ENCODE data around the gene GK. TPM values are rescaled to one million over a fixed set of nuclear protein-coding genes. Genes with fewer than 3 reads are reported as not detected.
"Not testable (repeated sequence)": the region's sequence is repeated elsewhere in the genome, so short reads cannot be mapped to it uniquely, and the experiment has no call there.

GK gene
- total RNA-seq, 2 experiments from 2014 or later, result 12.5 to 13.2 TPM

- DNase-seq, result no peak
These were observed 8.0 kb downstream of the GK start for GRCh38 chrX:30661228-30661627.

DNA sequence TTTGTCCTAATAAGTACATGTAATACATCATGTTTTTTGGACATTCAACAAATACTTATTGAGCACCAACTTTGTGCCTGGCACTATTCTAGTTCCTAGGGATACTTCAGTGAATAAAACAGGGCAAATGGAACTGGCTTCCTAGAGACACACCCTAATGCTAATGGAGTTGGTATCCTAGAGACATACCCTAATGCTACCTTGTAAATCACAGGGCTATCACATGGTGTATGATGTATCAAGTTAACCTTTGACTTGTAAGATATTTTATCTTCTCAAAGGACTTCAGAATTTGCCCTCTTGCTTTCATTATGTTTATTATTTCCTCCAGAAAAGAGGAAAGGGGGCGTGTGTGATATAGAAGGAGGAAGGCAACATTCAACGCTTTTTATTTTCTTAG, 10.1 kb downstream of the GK start:
- DNase-seq, result no peak
- POLR2A ChIA-PET, result no interaction called here
- Mint-ChIP-seq H3K4me1 (peaks cover 5% of the 10 kb centered on the region), H3K9me3 (no peaks in the 10 kb centered on the region), H3K36me3 (peaks cover 8% of the 10 kb centered on the region), H3K27ac (no peak overlapping the region), H3K27me3 (no peaks in the 10 kb centered on the region), H3K4me3 (no peak overlapping the region)
- no peak for ATAC-seq (ENCODE audit: low read depth)

More at GRCh38 chrX:30661228-30661627, 8.0 kb downstream of the GK start:
- ATAC-seq (ENCODE audit: low read depth), result no peak
- POLR2A ChIA-PET, result no interaction called here
- Mint-ChIP-seq H3K4me3 (no peak overlapping the region), H3K27me3 (no peaks in the 10 kb centered on the region), H3K9me3 (no peaks in the 10 kb centered on the region), H3K27ac (no peak overlapping the region), H3K36me3 (peaks cover 5% of the 10 kb centered on the region), H3K4me1 (peaks cover 8% of the 10 kb centered on the region)

DNA sequence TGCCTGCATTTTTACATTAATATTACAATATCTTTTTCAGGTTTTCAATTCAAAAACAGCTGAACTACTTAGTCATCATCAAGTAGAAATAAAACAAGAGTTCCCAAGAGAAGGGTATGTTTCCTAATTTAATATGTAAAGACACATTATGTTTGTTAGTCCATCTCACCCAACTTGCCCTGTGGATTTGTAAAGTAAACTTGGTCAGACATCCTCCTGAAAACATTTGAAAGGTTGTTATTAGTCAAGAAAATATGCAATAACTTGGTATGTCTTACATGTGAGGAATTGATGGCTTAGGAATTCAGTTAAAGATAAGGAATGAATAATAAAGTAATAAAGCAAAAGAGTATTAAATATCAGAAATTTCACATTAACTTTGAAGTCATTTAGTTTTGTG, 12.2 kb downstream of the GK start:
- ATAC-seq (ENCODE audit: low read depth), result no peak

GRCh38 chrX:30666094-30666493, 12.9 kb downstream of the GK start:
- no peak for DNase-seq
- Mint-ChIP-seq H3K27ac (no peak overlapping the region), H3K36me3 (peaks cover 20% of the 10 kb centered on the region), H3K9me3 (no peaks in the 10 kb centered on the region), H3K27me3 (no peaks in the 10 kb centered on the region), H3K4me1 (peaks cover 1% of the 10 kb centered on the region), H3K4me3 (no peak overlapping the region)
- ATAC-seq (ENCODE audit: low read depth), result no peak
- POLR2A ChIA-PET, result no interaction called here

More for the DNA sequence above, 12.2 kb downstream of the GK start:
- Mint-ChIP-seq H3K4me3 (no peak overlapping the region), H3K27me3 (no peaks in the 10 kb centered on the region), H3K9me3 (no peaks in the 10 kb centered on the region), H3K36me3 (peaks cover 17% of the 10 kb centered on the region), H3K4me1 (peaks cover 2% of the 10 kb centered on the region), H3K27ac (no peak overlapping the region)
- no peak for DNase-seq
- POLR2A ChIA-PET, result no interaction called here

- Mint-ChIP-seq H3K36me3 (peaks cover 20% of the 10 kb centered on the region), H3K4me3 (no peak overlapping the region), H3K4me1 (no peaks in the 10 kb centered on the region), H3K27ac (no peak overlapping the region), H3K27me3 (no peaks in the 10 kb centered on the region), H3K9me3 (no peaks in the 10 kb centered on the region)
- DNase-seq (no peak), ATAC-seq (ENCODE audit: low read depth) (no peak)
- POLR2A ChIA-PET, result no interaction called here
These were observed 15.4 kb downstream of the GK start for GRCh38 chrX:30668581-30668980.

- H3K4me3 Mint-ChIP-seq, H3K27me3 Mint-ChIP-seq: not testable (repeated sequence)
- POLR2A ChIA-PET, result interaction anchor here (1.5 kb wide), 1 partner anchor 13 kb away, joined by 4 read pairs; no protein-coding TSS in a partner anchor
These were observed 18.0 kb downstream of the GK start for GRCh38 chrX:30671189-30671588.

GRCh38 chrX:30673127-30673796, 20.0 kb downstream of the GK start:
- no peak for ATAC-seq (ENCODE audit: low read depth)
- Mint-ChIP-seq H3K36me3 (peaks cover 23% of the 10 kb centered on the region), H3K27me3 (no peaks in the 10 kb centered on the region), H3K4me3 (no peak overlapping the region), H3K27ac (no peak overlapping the region), H3K4me1 (no peaks in the 10 kb centered on the region), H3K9me3 (no peaks in the 10 kb centered on the region)
- DNase-seq, result no peak
- POLR2A ChIA-PET, result no interaction called here

More at GRCh38 chrX:30671189-30671588, 18.0 kb downstream of the GK start:
- not testable (repeated sequence) for H3K27ac Mint-ChIP-seq; ATAC-seq (ENCODE audit: low read depth); H3K9me3 Mint-ChIP-seq; H3K4me1 Mint-ChIP-seq; DNase-seq
- peaks cover 20% of the 10 kb centered on the region for H3K36me3 Mint-ChIP-seq

DNA sequence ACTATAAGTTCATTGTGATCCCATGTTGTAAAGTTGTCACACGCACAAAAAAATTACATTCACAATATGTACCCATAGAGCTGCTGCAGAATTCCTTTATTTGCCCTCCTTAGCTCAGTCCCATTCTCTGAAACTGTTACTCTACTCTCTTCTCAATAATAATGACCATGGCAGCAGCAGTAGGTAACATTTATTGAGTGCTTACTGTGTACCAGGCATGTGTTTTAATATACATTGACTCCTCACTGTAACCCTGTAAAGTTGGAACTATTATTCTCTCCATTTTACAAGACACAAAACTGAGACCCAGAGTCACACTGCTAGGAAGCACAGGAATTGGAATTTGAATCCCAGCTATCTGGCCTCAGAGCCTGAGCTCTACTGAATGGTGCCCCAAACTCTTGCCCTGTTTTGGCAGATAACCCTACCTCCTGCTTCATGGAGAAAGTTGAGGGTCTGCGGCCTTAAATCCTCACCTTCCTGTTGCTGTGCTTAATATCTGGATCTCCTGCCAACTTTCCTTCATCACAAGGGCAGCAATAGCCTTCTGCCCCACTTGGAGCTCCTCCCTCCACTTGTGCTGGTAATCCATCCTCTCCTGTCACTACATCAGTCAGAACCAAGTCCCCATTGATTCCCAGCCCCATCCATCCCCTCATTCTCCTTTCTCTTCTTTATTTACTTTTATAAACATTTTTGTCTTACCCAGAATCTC, 20.8 kb downstream of the GK start:
- POLR2A ChIA-PET, result no interaction called here

DNA sequence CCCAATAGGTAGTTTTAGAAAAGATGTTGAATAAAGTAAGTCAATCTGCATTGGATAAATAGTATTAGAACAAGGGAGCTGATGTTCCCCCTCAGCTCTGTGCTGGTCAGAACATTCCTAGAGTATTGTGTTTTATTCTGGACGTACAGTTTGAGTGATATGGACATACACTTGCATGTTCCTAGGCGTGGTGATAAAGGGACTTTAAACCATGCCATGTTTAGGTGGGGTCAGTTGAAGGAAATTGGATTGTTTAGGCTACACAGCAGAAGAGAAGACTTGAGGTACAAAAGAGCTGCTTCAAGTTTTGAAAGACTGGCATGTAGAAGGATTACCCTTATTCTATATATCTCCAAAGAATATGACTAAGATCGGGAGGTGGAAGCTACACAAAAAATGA, 21.6 kb downstream of the GK start:
- peaks cover 19% of the 10 kb centered on the region for H3K36me3 Mint-ChIP-seq
- H3K4me3 Mint-ChIP-seq, result no peak overlapping the region
- H3K4me1 Mint-ChIP-seq, result no peaks in the 10 kb centered on the region
- DNase-seq (no peak), ATAC-seq (ENCODE audit: low read depth) (no peak)
- no peak overlapping the region for H3K27ac Mint-ChIP-seq
- no peaks in the 10 kb centered on the region for H3K27me3 Mint-ChIP-seq
- POLR2A ChIA-PET, result no interaction called here
- no peaks in the 10 kb centered on the region for H3K9me3 Mint-ChIP-seq

More for the DNA sequence above, 20.8 kb downstream of the GK start:
- no peaks in the 10 kb centered on the region for H3K4me1 Mint-ChIP-seq
- H3K36me3 Mint-ChIP-seq, result peaks cover 16% of the 10 kb centered on the region
- H3K27me3 Mint-ChIP-seq, result no peaks in the 10 kb centered on the region
- ATAC-seq (ENCODE audit: low read depth), result no peak
- H3K27ac Mint-ChIP-seq, result no peak overlapping the region
- DNase-seq, result no peak
- no peak overlapping the region for H3K4me3 Mint-ChIP-seq
- no peaks in the 10 kb centered on the region for H3K9me3 Mint-ChIP-seq

GRCh38 chrX:30679369-30679768, 26.1 kb downstream of the GK start:
- peaks cover 3% of the 10 kb centered on the region for H3K4me1 Mint-ChIP-seq
- no peak for ATAC-seq (ENCODE audit: low read depth)
- H3K36me3 Mint-ChIP-seq, result peaks cover 22% of the 10 kb centered on the region

GRCh38 chrX:30680618-30681017, 27.4 kb downstream of the GK start:
- Mint-ChIP-seq H3K27me3 (no peaks in the 10 kb centered on the region), H3K4me3 (no peak overlapping the region), H3K9me3 (no peaks in the 10 kb centered on the region), H3K36me3 (peaks cover 20% of the 10 kb centered on the region), H3K27ac (no peak overlapping the region), H3K4me1 (peaks cover 3% of the 10 kb centered on the region)
- ATAC-seq (ENCODE audit: low read depth), result no peak
- POLR2A ChIA-PET, result no interaction called here
- DNase-seq, result no peak

More at GRCh38 chrX:30679369-30679768, 26.1 kb downstream of the GK start:
- POLR2A ChIA-PET, result interaction anchor here (0.7 kb wide), 1 partner anchor 168 kb away, joined by 4 read pairs; no protein-coding TSS in a partner anchor
- no peaks in the 10 kb centered on the region for H3K27me3 Mint-ChIP-seq
- no peak overlapping the region for H3K4me3 Mint-ChIP-seq
- no peak overlapping the region for H3K27ac Mint-ChIP-seq
- no peak for DNase-seq
- H3K9me3 Mint-ChIP-seq, result no peaks in the 10 kb centered on the region

DNA sequence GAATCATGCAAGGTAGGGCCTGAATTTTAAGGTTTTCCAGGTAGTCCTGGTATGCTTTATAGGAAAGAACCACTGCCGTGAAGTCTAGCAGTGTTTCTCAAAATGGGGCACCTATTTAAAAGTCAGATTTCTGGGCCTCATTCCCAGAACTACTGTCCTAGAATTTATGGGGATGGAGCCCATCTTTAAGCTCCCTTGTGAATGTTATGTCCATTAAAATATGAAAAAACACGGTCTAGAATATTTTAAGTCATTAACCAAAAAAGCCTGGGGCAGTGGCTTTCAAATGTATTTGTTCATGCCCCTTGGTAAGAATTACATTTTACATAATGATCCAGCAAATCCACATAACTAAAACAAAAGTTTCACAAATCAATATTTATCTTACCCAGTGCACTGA, 35.4 kb downstream of the GK start:
- H3K36me3 Mint-ChIP-seq, result peaks cover 13% of the 10 kb centered on the region
- no peaks in the 10 kb centered on the region for H3K4me1 Mint-ChIP-seq
- H3K27me3 Mint-ChIP-seq, result no peaks in the 10 kb centered on the region
- H3K9me3 Mint-ChIP-seq, result no peaks in the 10 kb centered on the region
- no peak for ATAC-seq (ENCODE audit: low read depth)
- POLR2A ChIA-PET, result no interaction called here
- no peak overlapping the region for H3K27ac Mint-ChIP-seq
- DNase-seq, result no peak
- H3K4me3 Mint-ChIP-seq, result no peak overlapping the region

DNA sequence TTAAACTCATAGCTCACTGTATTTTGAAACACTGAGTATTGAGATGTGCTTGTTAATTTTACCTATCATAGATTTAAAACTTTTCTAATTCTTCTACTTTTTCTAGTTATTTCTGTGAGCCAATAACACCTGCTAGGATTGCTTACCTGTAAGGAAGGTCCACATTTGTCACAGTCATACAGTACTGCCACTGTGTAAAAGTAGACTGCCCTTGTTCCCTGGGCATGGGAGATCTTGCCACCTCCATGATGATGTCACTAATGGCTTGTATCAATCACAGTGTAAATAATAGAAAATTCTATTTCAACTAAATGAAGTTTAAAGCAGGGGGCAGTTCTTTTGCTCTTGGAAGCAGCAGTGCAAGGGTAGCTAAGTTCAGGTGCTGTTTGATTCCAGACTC, 35.9 kb downstream of the GK start:
- Mint-ChIP-seq H3K27ac (no peak overlapping the region), H3K4me1 (no peaks in the 10 kb centered on the region), H3K27me3 (no peaks in the 10 kb centered on the region), H3K4me3 (no peak overlapping the region), H3K9me3 (no peaks in the 10 kb centered on the region), H3K36me3 (peaks cover 10% of the 10 kb centered on the region)
- POLR2A ChIA-PET, result no interaction called here
- ATAC-seq (ENCODE audit: low read depth) (no peak), DNase-seq (no peak)

DNA sequence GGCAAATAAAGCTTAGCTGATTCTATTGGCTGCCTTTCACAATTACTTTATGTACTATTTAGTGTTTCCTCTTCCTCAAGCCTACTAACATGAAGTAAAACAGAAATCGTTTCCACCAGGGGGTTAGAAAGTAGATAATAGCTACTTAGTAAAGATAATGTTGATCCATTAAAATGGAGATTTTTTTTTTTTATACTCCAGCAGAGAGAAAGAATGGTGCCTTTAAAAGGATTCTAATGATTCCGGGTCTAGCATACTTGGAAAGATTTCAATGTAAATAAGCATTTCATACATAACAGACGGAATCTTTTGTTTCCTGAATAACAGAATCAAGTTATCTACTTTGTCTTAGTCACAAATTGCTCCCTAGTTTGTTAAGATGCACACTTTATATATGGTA, 37.1 kb downstream of the GK start:
- Mint-ChIP-seq H3K27ac (no peak overlapping the region), H3K9me3 (no peaks in the 10 kb centered on the region), H3K4me1 (no peaks in the 10 kb centered on the region), H3K27me3 (no peaks in the 10 kb centered on the region), H3K4me3 (no peak overlapping the region), H3K36me3 (peaks cover 17% of the 10 kb centered on the region)
- no peak for DNase-seq
- POLR2A ChIA-PET, result no interaction called here
- no peak for ATAC-seq (ENCODE audit: low read depth)

All from activated naive CD8-positive, alpha-beta T cell treated with anti-CD3 and anti-CD28 coated beads, Interleukin-2, amount 10 ng/mL, durations not matched to agents 7 days and 5 days (primary cell).